ENCODE data around the gene SMPDL3A.

SMPDL3A gene

DNA sequence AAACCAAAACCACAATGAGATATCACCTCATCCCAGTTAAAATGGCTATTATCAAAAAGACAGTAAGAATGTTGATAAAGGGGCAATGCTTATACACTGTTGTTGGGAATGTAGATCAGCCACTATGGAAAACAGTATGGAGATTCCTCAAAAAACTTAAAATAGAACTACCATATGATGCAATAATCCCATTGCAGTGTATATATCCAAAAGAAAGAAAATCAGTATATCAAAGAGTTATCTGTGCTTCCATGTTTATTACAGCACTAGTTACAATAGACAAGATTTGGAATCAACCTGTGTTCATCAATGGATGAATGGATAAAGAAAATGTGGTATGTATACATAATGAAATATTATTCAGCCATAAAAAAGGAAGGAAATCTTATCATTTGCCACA, 13.1 kb upstream of the SMPDL3A start:
- no peak for DNase-seq

DNA sequence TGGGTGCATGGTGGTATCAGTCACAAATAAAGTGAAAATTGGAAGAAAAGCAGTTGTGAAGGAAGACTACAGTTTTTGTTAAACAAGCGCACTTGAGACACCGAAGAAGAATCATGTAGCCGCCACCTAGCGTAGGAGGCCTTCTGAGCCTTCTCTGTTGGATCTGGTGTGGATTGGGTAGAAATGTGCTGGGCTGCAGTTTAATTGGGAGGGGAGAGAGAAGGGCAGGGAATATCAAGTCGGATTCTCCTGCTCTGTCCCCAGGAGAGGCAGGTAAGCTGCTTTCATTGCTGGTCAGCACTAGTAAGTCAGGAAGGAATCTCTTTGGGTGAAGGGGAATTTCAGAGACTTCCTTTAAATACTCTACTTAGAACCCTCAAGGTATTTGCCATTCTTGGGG, 10.8 kb upstream of the SMPDL3A start:
- DNase-seq = no peak

DNA sequence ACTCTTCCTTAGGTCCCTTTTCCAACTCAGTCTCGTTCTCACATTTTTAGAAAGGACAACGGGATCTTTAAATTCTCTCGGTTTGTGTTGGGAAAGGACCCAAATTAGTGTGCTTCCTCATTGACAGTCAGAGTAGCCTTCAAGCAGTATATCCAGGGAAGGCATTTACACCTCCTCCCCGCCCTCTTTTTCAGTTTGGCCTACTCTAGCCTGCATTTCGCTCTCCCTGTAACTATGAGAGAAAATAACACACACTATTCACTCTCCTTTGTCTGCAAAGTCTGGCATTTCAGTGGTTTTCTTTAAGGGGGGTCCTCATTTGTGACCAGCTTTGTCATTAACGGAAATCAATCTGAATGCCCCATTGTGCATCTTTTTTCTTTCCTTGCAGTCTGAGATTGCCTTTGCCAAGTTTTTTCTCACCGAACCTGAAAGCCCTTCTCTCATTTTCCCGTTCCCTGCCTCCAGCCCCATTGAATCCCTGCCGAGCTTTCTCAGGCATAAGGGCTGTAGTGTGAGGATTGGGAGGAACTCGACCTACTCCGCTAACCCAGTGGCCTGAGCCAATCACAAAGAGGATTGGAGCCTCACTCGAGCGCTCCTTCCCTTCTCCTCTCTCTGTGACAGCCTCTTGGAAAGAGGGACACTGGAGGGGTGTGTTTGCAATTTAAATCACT, 9.9 kb upstream of the SMPDL3A start:
- peak in 49 of 56 donors; percentile 16 to 85 (median 56) for DNase-seq

DNA sequence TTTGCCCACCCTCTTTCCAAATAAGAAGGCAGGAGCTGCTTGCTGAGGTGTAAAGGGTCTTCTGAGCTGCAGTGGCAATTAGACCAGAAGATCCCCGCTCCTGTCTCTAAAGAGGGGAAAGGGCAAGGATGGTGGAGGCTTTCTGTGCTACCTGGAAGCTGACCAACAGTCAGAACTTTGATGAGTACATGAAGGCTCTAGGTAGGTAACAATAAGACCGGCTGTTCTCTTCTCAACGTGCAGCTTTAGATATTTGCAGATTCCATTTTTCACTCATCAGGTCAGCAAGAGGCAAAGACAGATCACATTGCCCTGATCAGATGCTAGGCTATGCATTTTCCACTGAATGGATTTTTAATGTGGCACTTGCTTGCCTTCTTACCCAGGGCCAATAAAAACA, 9.4 kb upstream of the SMPDL3A start, which contains the start of gene FABP7:
Gene FABP7 (plus strand): TSS at position 50 of the 400 bp plus-strand sequence. CDS start 79 bp downstream, at position 129.
- no peak for DNase-seq

DNA sequence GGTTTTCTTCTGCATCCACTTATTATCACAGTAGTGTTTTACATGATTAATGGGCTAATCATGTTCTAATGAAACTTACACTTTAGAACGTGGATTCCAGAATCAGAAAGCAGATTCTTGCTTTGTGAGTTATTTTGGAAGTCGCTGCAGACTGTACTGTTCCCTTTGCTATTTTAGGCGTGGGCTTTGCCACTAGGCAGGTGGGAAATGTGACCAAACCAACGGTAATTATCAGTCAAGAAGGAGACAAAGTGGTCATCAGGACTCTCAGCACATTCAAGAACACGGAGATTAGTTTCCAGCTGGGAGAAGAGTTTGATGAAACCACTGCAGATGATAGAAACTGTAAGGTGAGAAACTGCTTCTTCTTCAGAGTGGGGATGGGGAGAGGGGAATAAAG, 8.9 kb upstream of the SMPDL3A start:
- DNase-seq = no peak

DNA sequence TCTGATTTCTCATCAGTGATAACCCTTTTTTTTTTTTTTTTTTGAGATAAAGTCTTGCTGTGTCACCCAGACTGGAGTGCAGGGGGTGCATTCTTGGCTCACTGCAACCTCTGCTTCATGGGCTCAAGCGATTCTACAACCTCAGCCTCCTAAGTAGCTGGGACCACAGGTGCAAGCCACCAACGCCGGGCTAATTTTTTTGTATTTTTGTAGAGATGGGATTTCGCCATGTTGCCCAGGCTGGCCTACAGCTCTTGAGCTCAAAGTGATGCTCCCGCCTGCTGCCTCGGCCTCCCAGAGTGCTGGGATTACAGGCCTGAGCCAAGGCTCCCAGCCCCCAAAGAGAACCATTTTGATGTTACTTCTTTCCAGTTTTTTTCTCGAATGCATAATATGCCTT, 7.3 kb upstream of the SMPDL3A start:
- DNase-seq = no peak

DNA sequence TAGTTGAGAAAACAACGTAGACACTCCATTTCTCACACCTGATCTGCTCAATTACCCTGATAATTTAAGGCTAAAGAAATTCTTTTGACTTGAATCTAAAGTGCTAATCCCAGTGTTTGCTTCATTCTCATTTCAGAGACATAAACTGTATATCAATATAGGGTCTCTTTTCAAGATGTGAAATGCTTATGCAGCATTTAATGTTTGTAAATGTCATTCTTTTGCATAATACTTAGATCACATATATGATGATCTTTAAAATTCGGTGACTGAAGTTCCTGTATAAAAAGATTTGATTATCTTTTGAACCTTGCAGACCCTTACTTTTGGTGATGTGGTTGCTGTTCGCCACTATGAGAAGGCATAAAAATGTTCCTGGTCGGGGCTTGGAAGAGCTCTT, 5.7 kb upstream of the SMPDL3A start:
- DNase-seq = no peak

DNA sequence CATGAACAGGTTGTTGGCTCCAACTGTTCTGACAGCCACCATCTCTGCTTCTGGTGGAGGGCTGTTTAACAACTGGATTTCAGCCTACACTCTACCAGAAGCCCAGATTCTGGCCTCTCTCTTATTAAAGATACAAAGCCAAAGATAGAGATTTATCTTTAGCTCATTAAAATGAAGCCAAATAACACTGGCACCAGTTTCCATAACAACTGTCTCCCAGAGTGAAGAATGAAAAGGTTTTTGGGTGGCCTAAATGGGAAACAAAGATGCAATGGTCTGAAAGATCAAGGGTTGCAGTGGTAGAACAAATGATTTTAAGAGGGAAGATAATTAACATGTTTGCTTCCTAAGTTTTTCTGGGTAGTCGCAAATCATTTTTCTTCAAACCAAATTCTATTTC, 3.2 kb upstream of the SMPDL3A start:
- DNase-seq = no peak

DNA sequence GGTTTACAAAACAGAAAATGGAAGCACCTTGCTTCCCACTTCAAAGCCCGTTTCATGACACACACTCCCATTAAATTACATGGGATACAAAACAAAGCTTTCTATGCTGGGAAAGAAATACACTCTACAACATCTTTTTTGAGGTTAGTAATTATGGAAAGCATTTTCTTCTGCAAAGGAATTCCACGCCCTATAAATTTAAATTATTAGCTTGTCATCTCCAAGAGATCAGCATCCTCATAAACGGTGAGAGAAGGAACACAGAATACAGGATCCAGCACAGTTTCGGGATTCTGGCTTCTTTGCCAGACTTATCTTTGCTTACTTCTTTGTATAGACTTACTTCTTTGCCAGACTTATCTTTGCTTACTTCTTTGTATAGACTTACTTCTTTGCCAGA, 1.3 kb upstream of the SMPDL3A start:
- DNase-seq = no peak

DNA sequence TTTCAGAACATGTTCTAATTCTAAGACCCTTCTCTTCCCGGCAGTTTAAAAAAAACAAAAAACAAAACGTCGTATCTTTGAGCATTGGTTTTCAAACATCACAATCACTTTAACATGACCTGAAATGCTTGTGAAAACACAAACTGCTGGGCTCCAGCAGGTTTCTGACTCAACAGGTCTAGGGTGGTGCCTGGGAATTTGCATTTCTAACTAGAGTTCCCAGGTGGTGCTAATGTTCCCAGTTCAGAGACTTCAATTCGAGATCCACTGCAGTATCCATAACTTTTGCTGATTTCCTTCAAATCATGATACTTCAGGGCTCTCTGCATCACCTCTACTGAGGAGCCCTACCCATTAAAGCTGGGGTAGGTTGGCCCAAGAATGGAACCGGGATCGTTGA, 850 bp upstream of the SMPDL3A start:
- no peak for DNase-seq

DNA sequence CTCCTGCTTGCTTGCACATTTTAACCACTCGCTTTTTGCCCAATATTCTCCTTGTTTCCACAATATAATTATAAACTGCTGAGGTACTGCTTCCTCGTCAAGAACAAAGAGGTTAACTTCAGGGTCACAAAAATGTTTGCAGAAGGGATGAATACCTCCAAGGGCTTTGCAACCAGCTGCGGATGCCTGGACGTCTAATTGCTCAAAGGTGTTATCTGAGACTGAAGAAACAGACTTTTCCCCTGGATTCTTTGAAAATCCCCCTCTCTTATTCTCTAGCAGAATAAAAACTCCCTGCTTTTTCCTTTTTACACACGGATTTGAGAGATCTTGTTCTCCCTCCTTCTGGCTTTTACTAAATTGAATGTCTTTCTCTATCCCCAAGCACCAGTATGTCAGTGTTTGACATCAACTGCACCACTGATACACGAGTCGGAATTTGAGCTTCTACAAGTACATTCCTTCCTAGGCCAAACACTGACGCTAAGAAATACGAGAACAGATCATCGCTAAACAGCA, 336 bp upstream of the SMPDL3A start:
- peak in 1 of 56 donors; percentile 60 for DNase-seq

DNA sequence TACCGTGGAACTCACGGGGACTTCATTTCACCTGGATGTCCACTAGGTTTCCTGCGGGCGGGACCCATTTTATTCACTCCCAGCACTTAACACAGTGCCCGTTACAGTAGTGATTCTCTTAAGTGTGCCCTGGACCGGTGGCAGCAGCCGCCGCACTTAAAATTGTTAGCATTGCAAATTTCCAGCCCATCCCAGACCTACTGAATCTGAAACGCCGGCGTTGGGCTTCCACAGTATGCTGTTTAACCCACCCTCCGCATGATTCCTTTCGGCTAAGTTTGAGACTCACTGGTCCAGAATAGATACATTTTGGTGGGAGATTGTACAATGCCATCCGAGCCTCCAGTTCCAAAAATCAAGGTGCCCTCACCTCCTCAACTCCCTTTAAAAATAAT, 967 bp downstream of the SMPDL3A start:
- peak in 8 of 56 donors; percentile 37 to 76 (median 58) for DNase-seq

DNA sequence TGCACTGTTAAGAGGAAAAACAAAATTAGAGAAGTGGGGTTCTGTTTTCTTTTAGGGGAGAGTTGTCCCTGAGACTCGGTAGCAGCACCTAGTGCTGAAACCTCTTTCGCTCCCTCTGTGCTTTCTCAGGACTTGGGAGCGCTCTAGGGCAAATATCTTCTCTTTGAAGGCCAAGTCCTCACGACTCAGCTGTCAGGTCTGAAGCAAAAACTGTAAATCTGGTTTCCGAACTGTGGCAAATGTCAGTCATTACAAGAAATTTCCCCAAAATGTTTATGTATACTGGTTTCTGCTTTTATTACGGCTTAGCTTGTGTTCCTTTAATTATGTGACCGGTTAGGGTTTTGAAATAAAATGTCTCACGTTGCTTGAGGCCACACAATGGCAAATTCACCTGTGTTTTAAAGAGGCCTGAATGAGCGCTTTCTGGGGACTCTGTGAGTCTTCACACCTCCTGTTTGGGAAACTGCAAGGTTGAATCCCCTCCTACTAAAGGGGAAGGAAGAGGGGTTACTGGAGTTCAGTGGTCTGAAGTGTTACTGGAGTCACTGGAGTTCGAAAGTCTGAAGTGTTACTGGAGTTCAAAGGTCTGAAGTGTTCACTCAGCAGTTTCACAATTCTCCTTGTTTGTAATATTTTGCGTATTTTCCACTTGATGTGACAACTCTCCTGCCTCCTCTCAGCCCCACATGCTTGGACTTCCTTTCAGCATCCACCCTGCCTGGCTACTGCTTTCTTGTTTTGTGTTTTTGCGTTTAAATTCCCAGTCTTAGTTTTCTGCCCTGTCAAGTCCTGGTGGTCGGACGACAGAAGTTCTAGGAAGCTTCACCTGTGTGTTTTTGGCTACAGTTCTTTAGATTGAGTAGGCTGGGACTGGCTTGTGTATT, 1.6 kb downstream of the SMPDL3A start:
- DNase-seq = no peak

DNA sequence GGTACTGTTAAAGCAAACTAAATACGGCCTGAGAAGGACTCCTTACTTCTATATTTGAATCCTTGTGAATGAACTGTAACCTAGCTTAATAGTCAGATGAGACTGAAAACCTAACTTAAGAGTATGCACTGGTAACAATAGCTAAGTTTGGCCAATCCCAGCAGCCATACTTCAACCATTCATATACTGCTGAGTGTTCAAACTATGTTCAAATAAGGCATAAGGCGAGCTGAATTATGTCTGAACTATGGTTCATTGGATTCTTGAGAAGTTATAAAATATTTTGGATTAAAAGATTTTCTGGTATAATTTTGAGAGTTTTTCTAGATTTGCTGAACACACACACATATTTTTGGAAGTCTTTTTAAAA, 2.2 kb downstream of the SMPDL3A start:
- DNase-seq = no peak

DNA sequence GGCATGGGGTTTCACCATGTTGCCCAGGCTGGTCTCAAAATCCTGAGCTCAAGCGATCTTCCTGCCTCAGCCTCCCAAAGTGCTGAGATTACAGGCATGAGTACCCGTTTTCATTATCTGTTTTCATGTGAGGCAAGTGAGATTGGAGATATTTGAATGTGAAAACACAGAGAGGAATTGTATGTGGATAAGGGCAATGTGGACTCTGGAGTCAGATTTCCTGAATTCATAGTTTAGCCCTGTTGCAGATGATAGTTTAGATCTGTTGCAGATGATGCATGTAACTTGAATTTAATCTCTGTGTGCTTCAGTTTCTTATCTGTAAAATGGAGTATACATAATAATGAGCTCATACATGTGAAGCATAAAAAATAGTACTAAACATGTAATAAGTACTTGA, 3.7 kb downstream of the SMPDL3A start:
- DNase-seq = no peak

DNA sequence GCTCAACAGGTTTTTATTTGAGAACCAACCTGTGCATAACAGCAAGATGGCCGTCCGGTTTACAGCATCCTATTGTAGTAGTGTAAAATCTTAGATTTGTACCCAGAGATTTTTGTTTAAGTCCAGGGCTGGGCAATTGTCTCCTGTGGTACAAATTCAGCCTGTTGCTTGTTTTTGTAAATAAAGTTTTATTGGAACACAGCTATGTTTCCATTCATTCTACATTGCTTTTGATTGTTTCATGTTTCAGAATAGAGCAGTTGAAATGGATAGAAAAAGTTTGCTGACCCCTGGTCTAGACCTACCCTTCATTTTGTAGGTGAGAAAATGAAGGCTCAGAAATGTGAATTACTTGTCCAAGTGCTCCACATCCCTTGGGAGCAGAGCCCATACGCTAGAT, 8.5 kb downstream of the SMPDL3A start:
- DNase-seq = no peak

DNA sequence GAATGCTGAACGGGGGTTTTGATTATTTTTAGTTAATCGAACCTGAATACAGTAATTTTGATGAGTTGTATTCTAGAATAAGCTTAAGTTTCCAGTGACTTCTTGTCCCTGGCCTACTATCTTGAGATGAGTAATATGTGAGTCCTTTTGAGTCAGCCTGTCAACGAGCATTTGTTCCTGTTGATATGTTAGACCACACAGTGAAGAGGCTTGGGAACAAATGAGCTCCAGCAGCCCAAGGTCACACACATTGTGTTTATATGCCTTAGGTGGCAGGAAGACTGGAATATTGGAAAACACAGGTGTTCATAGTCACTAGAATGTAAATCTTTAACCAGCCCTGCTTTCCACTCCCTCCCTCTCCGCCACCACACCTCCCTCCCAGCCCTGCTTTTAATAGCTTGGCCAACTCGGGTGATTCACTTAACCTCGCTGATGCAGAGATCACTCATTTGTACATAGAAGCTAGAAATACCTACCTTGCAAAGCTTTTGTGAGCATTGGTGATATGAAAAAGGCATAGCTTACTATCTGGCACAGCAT, 9.1 kb downstream of the SMPDL3A start:
- DNase-seq = peak in 4 of 56 donors; percentile 10 to 32 (median 14)

DNA sequence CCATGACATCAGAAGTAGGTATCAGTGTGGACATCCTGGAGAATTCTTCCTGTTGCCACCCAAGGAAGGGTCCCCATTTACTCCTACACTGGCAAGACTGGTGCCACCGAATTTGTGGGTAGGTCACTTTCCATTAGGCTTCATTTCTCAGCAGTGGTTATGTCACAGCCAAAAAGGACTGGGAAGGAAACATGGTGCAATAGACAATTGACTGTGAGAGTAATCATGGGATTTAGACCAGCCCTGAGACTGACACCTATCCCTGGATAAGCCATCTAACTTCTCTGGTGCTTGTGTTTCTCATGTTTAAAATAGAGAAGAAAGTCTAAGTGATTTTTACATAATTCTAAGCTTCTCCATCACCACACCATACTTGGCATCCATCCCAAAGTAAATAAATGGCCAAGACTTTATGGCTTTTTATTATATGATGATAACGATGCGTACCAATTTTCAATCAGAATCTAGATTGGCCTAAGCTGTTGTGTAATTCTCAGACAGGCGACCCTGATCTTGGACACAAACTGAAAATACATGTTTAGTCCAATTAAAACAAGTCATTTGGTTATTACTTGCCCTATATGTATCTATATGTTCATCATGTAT, 10.2 kb downstream of the SMPDL3A start:
- DNase-seq = no peak

DNA sequence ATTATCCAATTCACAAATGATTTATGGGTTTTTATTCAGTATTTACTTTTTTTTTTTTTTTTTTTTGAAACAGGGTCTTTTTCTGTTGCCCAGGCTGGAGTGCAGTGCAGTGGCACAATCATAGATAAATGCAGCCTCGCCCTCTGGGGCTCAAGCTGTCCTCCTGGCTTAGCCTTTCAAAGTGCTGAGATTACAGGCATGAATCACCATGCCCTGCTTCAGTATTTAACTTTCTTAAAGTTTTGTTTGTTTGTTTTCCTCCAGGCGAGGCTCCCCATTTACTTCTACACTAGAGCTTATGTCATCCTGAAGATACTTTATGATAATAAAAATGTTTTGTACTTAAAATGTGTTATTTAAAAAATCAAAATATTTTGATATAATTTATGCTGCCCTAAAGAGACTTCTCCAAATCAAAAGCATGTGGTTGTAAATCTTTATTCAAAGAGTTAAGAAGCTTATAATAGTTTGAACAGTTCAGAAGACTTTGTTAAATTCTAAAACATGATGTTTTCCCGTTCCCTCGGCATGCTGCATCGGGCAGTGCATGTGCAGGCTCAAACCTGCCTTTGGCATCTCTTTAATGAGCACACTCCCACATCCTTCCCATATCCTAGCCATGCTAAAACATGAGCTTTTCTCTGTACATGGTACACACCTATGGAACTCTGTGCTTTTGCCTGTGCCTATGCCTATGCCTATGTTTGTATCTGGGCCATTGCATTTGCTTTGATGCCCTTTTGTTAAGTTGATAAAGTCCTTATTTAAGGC, 11.0 kb downstream of the SMPDL3A start:
- DNase-seq = no peak

DNA sequence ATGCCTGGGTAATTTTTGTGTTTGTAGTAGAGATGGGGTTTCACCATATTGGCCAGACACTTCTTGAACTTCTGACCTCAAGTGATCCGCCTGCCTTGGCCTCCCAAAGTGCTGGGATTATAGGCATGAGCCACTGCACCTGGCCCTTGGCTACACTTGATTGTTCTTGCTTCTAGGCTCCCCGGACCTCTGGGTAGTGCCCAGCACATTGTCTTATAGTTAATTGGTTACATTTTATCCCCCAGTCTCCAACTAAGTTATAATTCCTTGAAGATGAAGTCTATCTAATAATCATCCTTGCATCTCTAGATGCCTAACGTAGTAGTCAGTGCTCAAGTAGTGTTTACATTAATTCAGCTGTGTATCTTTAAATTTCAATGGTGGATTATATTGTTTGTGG, 11.8 kb downstream of the SMPDL3A start:
- DNase-seq = no peak

DNA sequence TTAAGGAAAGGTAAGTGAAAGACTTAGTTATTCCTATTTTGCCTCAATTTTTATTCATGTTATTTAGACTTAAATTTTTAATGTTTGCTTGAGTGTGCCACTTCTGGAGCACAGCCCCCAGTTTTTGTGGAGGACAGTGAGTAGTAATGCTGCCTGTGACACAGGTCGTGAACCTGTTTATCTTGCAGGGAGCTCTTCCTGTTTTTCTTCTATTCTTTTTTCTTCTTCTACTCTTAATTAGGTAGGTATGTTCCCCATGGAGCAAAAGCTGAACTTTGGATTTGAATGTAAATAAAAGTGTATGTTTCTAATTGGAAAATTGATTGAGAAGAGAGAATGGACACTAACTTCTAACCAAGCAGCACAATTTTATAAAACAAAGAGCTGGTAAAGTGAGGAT, 12.3 kb downstream of the SMPDL3A start:
- DNase-seq = no peak
